K562 (cell line): ENCODE measurements around the gene ZCCHC14. TPM values are rescaled to one million over a fixed set of nuclear protein-coding genes. Genes with fewer than 3 reads are reported as not detected.

Experiments used
- ATAC-seq: fragments of 200-7000 bp; cut with Tn5 transposase; 3 replicates; pipeline ENCODE4 v1.9.1; 2020; ENCODE audit warnings: moderate library complexity
- BruUV-seq: library from RNA; stranded (reverse); fragments of 400-500 nt; replicated peaks from 2 replicates; lab custom pipeline; 2021; lab: Mats Ljungman, UMichigan
- CTCF ChIA-PET: fragments of 300-600 bp; formaldehyde crosslinking; extraction: SDS; loops from one replicate; lab custom pipeline; 2021; ENCODE audit warnings: low intra/inter-chr PET ratio; lab: Yijun Ruan, JAX
- POLR2A ChIA-PET: fragments of 300-600, 350-650 bp; sonication (Branson Sonifier 250); formaldehyde crosslinking; extraction: SDS; loops from one replicate; lab custom pipeline; 2021; ENCODE audit warnings: antibody characterized with exemption, inconsistent platforms; lab: Yijun Ruan, JAX
- DNase-seq, 4 experiments: peaks; one replicate each; pipeline versions ENCODE4 v3.0.0 to v3.0.0-alpha.2; 2011 to 2018; ENCODE audit warnings: low spot score in 3 of 4, mixed read lengths in 3 of 4; ENCODE audit errors: extremely low read depth in 1 of 4
- FAIRE-seq: peaks from 2 replicates; lab custom pipeline; 2011; peaks lifted over from hg19 to GRCh38; lab: Jason Lieb, UNC
- H2AFZ ChIP-seq: 2 replicates; pipeline ENCODE4 v1.6.0; 2011; ENCODE audit warnings: low read depth, low read length, control low read depth, inconsistent platforms
- H3K27ac ChIP-seq: fragments of 200-600 bp; 3 replicates; pipeline ENCODE4 v1.8.0; 2011; ENCODE audit warnings: low read depth, mild to moderate bottlenecking, control low read depth, inconsistent platforms, low read length, moderate library complexity, mixed read lengths; ENCODE audit errors: extremely low read depth
- H3K27me3 ChIP-seq, 2 experiments: fragments of 300-600 bp in 1 of 2; 2 replicates in 1 of 2; 3 replicates in 1 of 2; pipeline versions ENCODE4 v1.6.0 to v1.8.0; 2011; ENCODE audit warnings: inconsistent platforms in 2 of 2, low read length in 2 of 2, mild to moderate bottlenecking in 1 of 2, mixed read lengths in 1 of 2, moderate library complexity in 1 of 2; ENCODE audit not compliant: control insufficient read depth in 2 of 2, insufficient read depth in 2 of 2
- H3K36me3 ChIP-seq: fragments of 300-600 bp; 3 replicates; pipeline ENCODE4 v1.8.0; 2011; ENCODE audit warnings: mild to moderate bottlenecking, low read length, inconsistent platforms; ENCODE audit not compliant: control insufficient read depth, insufficient read depth
- H3K4me1 ChIP-seq, 2 experiments: fragments of 200-600 bp in 1 of 2; replicated peaks in 1 of 2; 2 replicates in 1 of 2; 3 replicates in 1 of 2; pipeline versions ENCODE4 v1.5.1 to v1.8.0; 2011; ENCODE audit warnings: inconsistent platforms in 2 of 2, low read length in 2 of 2, mild to moderate bottlenecking in 1 of 2, mixed read lengths in 1 of 2, moderate library complexity in 1 of 2; ENCODE audit not compliant: control insufficient read depth in 2 of 2, insufficient read depth in 2 of 2
- H3K4me2 ChIP-seq: 2 replicates; pipeline ENCODE4 v1.6.1; 2011; ENCODE audit warnings: low read length, control low read depth, inconsistent platforms, mixed read lengths; ENCODE audit not compliant: insufficient read depth
- H3K4me3 ChIP-seq: fragments of 200-600 bp; sonication (generic), shearing (Covaris generic); 2 replicates; pipeline ENCODE4 v1.5.1; 2016; ENCODE audit warnings: control low read depth, inconsistent platforms
- H3K79me2 ChIP-seq: fragments of 200-600 bp; 3 replicates; pipeline ENCODE4 v1.8.0; 2011; ENCODE audit warnings: low read length, inconsistent platforms; ENCODE audit not compliant: control insufficient read depth, insufficient read depth
- H3K9ac ChIP-seq, 2 experiments: 2 replicates each; pipeline versions ENCODE4 v1.6.0 to v1.6.1; 2011; ENCODE audit warnings: low read depth in 2 of 2, low read length in 2 of 2, control low read depth in 1 of 2, inconsistent platforms in 1 of 2, mild to moderate bottlenecking in 1 of 2, mixed read lengths in 1 of 2; ENCODE audit not compliant: insufficient read depth in 1 of 2
- H3K9me1 ChIP-seq: one replicate; pipeline ENCODE4 v1.6.0; 2011; ENCODE audit warnings: inconsistent platforms, mild to moderate bottlenecking, low read length, moderate library complexity; ENCODE audit not compliant: control insufficient read depth, insufficient read depth
- H3K9me3 ChIP-seq: replicated peaks from 2 replicates; pipeline ENCODE4 v1.5.1; 2011; ENCODE audit warnings: low read depth, low read length, inconsistent platforms; ENCODE audit not compliant: control insufficient read depth, insufficient read depth
- H4K20me1 ChIP-seq: replicated peaks from 2 replicates; pipeline ENCODE4 v1.6.1; 2011; ENCODE audit warnings: low read length, inconsistent platforms, mixed read lengths; ENCODE audit not compliant: control insufficient read depth, insufficient read depth
- FOXP4 ChIP-seq: sonication (generic); formaldehyde crosslinking; IDR thresholded peaks from 2 replicates; pipeline ENCODE4 v1.8.0; 2022; ENCODE audit warnings: mild to moderate bottlenecking, missing genetic modification reagents, borderline replicate concordance
- HDAC6 ChIP-seq: IDR thresholded peaks from 2 replicates; pipeline ENCODE4 v1.6.1; 2012; ENCODE audit warnings: low read depth, mild to moderate bottlenecking, control low read depth, inconsistent platforms, low read length, moderate library complexity
- IRF2 ChIP-seq: sonication (generic); formaldehyde crosslinking; IDR thresholded peaks from 2 replicates; pipeline ENCODE4 v1.8.1; 2022; ENCODE audit warnings: mild to moderate bottlenecking, missing genetic modification reagents
- SMARCE1 ChIP-seq: fragments of 450-650 bp; IDR thresholded peaks from 2 replicates; pipeline ENCODE4 v1.7.1; 2016; ENCODE audit warnings: mild to moderate bottlenecking
- ZNF280A ChIP-seq: fragments of 450-650 bp; IDR thresholded peaks from 2 replicates; pipeline ENCODE4 v1.6.1; 2018; ENCODE audit warnings: mild to moderate bottlenecking, low read depth; ENCODE audit not compliant: partially characterized antibody
- ZNF644 ChIP-seq: fragments of 200-800 bp; sonication (Bioruptor generic); IDR thresholded peaks from 2 replicates; pipeline ENCODE4 v1.6.1; 2016; ENCODE audit warnings: low read depth, missing genetic modification characterization, missing compliant biosample characterization
- WGBS: fragments of 100-300 bp; shearing (Covaris generic); methylation state at CpG from one replicate; pipeline ENCODE4 v1.1.6; 2016; ENCODE audit warnings: low coverage, mixed read lengths; ENCODE audit not compliant: insufficient coverage; ENCODE audit errors: missing lambda C conversion rate; 5-methylcytosine and 5-hydroxymethylcytosine counted together
- in situ Hi-C: fragments of 300-500 bp; cut with MboI; formaldehyde crosslinking; loops from 4 replicates; pipeline ENCODE4 v1.15.0; 2018; ENCODE audit warnings: inconsistent platforms, mixed read lengths
- intact Hi-C: fragments of 100-400 bp; cut with micrococcal nuclease; formaldehyde crosslinking; loops from 2 replicates; pipeline ENCODE4 v1.14.2; 2022
- polyA plus RNA-seq, 8 experiments: library from polyadenylated mRNA; depleted of rRNA in 4 of 8; stranded (reverse) in 5 of 8; unstranded in 3 of 8; fragments of >200 nt; fragmentation: Nextera tagmentation in 2 of 8; fragmentation: Illumina TruSeq in 1 of 8; extraction: Ambion mirVana in 2 of 8; extraction: Trizol in 1 of 8; gene quantifications; 2 replicates each; pipeline versions ENCODE4 v1.2.1 to v1.2.3, GENCODE V29; 2011 to 2014; ENCODE audit warnings: inconsistent platforms in 1 of 8, missing spikeins in 1 of 8
- total RNA-seq, 7 experiments: library from RNA; depleted of rRNA in 6 of 7; stranded (reverse); fragments of >200 nt in 6 of 7; fragmentation: Illumina TruSeq in 2 of 7; extraction: Trizol in 2 of 7; gene quantifications; 2 replicates each; pipeline versions ENCODE4 v1.2.1 to v1.2.3, GENCODE V29; 2011 to 2021; ENCODE audit warnings: low replicate concordance in 1 of 7

The ZCCHC14 gene
- total and polyA plus RNA-seq, 9 of the 15 experiments (the other 6 are each of a cell fraction or from before 2014, with no cell fraction given): 1.5 to 12.4 (median 2.9) TPM

- H3K4me3 ChIP-seq: no peak overlapping the region
- no TSS peak for BruUV-seq
- peaks cover 7% of the 10 kb centered on the region; the same call in 1 of the 2 replicates for H4K20me1 ChIP-seq
- H3K9ac ChIP-seq: no peak overlapping the region
- H3K4me1 ChIP-seq: peaks cover 13 to 16% of the 10 kb centered on the region in 2 experiments
- H3K4me2 ChIP-seq: no peak overlapping the region
- peaks cover 10% of the 10 kb centered on the region; the same call in 1 of the 3 replicates for H3K79me2 ChIP-seq
- intact Hi-C loops (loop anchor here (5.0 kb wide), 1 partner anchor 112 kb away; no protein-coding TSS in a partner anchor), in situ Hi-C loops (no loop called here)
- CTCF ChIA-PET: no interaction called here
- POLR2A ChIA-PET: interaction anchor here (0.7 kb wide), 1 partner anchor 163 kb away, joined by 4 read pairs; no protein-coding TSS in a partner anchor
- H2AFZ ChIP-seq: no peak overlapping the region
- H3K9me1 ChIP-seq: no peaks in the 10 kb centered on the region
- H3K27me3 ChIP-seq: no peaks in the 10 kb centered on the region
- H3K36me3 ChIP-seq: peaks cover 17% of the 10 kb centered on the region; the same call in 1 of the 3 replicates
- H3K27ac ChIP-seq: no peak overlapping the region
- TF ChIP-seq ZNF280A: no peak
- no peak for TF ChIP-seq ZNF644 (tag)
- no peak for DNase-seq
- no peaks in the 10 kb centered on the region for H3K9me3 ChIP-seq
- 91% methylated on average over 9 of the region's 9 CpGs for WGBS
- no peak for ATAC-seq
- FAIRE-seq: no peak
These were observed 33.0 kb downstream of the ZCCHC14 start for GRCh38 chr16:87459833-87460232.

GRCh38 chr16:87459027-87459426, 33.8 kb downstream of the ZCCHC14 start:
- no peak overlapping the region for H3K27ac ChIP-seq
- WGBS: 82% methylated on average over 12 of the region's 15 CpGs
- H3K4me1 ChIP-seq: peaks cover 5 to 11% of the 10 kb centered on the region in 2 experiments
- peaks cover 9% of the 10 kb centered on the region; the same call in 1 of the 3 replicates for H3K79me2 ChIP-seq
- in situ Hi-C loops (no loop called here), intact Hi-C loops (no loop called here)
- peaks cover 7% of the 10 kb centered on the region; the same call in 1 of the 2 replicates for H4K20me1 ChIP-seq
- DNase-seq: no peak
- no peak overlapping the region for H3K9ac ChIP-seq
- BruUV-seq: no TSS peak
- peaks cover 17% of the 10 kb centered on the region; the same call in 1 of the 3 replicates for H3K36me3 ChIP-seq
- H3K4me2 ChIP-seq: no peak overlapping the region
- no peaks in the 10 kb centered on the region for H3K9me1 ChIP-seq
- no peaks in the 10 kb centered on the region for H3K27me3 ChIP-seq
- no peaks in the 10 kb centered on the region for H3K9me3 ChIP-seq
- ATAC-seq: no peak
- H2AFZ ChIP-seq: no peak overlapping the region
- no peak overlapping the region for H3K4me3 ChIP-seq
- ChIA-PET POLR2A (interaction anchor here (0.6 kb wide), 1 partner anchor 65 kb away, joined by 4 read pairs; no protein-coding TSS in a partner anchor), CTCF (interaction anchor here (0.7 kb wide), 1 partner anchor 123 kb away, joined by 4 read pairs; no protein-coding TSS in a partner anchor)
- FAIRE-seq: no peak
- TF ChIP-seq HDAC6 (no peak), FOXP4 (CRISPR knock-in tag) (no peak), IRF2 (CRISPR knock-in tag) (no peak), SMARCE1 (no peak)
